GM12801 (cell line): ENCODE data around the gene KDM7A.
A peak's percentile ranks its signal among the peaks of the same experiment; 100 is the strongest.

Experiments
- TF ChIP-seq, protein P1 (sequence below): IDR thresholded peaks from one replicate; pipeline ENCODE4 v1.5.1; 2011; ENCODE audit warnings: control low read depth; ENCODE audit not compliant: insufficient read length; ENCODE audit errors: extremely low read depth

KDM7A gene

DNA sequence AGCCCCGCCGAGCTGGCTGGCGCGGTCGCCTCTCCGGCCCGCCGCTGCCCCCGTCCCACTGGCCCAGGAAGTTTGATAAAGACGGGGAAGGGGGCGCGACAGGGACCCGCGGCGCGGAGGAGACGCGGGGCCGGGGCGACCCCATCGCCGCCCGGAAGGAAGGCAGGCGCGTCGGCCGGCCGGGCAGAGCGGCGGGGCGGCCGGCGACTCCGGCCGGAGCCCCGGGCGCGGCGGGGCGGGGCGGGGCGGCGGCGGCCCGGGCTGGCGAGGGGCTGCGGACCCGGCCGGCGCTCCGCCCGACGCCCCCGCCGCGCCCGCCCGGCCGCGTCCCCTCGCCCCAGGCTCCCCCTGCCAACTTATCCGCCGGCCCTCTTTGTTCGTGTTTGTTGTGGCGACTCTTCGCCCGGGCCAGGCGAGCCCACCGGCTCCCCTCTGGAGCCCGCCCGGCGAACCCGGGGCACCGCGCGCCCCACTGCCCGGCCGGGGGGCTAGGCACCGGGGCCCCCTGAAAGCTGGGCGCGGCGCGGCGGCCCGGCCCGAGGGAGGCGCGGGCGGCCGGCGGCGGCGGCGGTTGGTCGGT, 571 bp downstream of the KDM7A start:
- TF ChIP-seq, protein P1, sequence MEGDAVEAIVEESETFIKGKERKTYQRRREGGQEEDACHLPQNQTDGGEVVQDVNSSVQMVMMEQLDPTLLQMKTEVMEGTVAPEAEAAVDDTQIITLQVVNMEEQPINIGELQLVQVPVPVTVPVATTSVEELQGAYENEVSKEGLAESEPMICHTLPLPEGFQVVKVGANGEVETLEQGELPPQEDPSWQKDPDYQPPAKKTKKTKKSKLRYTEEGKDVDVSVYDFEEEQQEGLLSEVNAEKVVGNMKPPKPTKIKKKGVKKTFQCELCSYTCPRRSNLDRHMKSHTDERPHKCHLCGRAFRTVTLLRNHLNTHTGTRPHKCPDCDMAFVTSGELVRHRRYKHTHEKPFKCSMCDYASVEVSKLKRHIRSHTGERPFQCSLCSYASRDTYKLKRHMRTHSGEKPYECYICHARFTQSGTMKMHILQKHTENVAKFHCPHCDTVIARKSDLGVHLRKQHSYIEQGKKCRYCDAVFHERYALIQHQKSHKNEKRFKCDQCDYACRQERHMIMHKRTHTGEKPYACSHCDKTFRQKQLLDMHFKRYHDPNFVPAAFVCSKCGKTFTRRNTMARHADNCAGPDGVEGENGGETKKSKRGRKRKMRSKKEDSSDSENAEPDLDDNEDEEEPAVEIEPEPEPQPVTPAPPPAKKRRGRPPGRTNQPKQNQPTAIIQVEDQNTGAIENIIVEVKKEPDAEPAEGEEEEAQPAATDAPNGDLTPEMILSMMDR = no peak

DNA sequence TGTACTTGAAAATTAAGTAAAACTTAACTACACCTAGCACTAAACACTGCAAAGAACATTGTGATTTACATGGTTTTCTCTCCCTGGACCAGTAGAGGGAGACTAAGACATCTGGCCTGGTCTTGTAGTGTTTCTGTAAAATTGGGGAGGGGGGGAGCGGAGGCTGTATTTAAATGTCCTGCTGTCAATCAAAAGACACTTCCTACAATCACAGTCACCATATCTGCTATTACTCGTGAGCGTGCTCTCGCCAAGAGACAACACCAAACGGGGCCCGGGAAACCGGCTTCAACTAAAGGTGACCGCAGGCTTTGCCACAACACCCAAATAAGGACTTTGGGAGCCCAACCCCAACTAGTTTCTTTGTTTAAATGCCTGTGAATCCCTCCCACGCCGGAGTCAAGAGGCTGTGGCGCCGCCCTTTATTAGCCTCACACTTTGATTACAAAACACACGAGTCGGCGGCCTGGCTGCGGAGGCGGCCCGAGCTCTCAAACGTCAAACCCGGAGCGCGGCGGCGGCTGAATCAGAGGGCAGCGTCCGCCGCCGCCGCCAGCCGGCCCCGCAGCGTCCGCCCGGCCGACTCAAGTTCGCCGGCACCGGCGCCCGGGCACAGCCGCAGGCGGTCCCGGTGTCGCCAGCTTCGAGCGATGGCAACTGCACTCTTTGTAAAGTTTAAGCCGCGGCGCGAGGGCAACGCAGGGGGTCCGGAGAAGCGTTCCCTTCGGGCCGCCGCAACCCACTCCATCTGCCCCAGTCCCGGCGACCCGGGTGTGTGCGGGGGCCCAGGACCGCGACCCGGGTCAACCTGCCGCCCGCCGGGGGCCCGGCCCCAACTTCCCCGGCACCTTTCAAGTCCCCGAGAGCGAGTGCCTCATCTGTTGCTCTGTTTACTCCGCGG, 1.3 kb downstream of the KDM7A start:
- TF ChIP-seq, protein P1 = peak; percentile 53

DNA sequence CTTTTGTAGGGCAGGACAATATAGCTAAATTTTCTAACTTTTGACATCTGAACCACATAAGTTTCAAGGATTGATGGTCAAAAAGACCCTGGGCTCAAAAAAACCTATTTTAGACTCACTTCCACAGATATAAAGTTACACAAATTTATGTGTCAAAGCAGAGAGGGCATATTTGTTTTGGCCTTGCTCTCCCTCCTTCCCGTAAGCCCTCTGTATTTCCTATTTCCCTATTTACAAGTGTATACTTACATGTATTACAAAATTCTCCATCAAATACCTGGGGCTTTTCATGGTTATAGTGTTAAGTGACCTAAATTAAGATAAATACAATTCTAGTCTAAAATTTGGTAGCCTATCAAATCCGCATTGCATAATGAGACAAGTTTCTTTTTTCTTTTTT, 2.6 kb downstream of the KDM7A start:
- TF ChIP-seq, protein P1 = no peak

DNA sequence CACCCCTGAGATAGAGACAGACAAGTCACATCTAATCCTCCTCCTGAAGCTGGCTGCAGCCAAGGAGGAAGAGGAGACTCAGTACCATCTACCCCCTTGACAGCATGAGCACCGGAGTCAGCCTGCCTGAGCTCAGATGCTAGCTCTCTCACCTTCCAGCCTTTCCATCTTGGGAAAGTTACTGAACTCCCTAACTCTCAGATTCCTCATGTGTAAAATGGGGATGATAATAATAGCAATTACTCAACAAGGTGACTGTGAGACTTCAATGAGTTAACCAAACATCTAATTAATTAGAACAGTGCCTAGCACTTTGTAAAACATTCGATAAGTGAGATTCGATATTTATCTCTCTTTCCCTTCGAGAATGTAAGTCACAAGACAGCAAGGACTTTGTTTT, 6.4 kb downstream of the KDM7A start:
- TF ChIP-seq, protein P1 = no peak

DNA sequence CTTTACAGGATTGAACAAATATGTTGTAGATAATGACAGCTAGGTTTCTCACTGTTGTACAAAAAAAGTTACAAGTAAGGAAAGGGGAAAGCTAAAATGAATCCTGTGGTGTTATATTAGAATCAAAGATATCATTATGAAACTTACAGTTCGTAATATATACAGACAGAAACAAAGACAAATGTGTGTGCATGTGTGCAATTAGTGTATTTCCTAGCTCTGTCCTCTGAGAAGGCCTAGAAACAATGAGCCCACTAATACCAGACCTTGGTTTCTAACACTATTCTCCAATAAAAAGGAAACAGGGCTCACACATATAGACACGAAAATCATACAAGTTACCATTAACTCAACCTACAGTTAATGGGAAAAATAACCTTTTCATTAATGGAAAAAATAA, 8.0 kb downstream of the KDM7A start:
- TF ChIP-seq, protein P1 = no peak

DNA sequence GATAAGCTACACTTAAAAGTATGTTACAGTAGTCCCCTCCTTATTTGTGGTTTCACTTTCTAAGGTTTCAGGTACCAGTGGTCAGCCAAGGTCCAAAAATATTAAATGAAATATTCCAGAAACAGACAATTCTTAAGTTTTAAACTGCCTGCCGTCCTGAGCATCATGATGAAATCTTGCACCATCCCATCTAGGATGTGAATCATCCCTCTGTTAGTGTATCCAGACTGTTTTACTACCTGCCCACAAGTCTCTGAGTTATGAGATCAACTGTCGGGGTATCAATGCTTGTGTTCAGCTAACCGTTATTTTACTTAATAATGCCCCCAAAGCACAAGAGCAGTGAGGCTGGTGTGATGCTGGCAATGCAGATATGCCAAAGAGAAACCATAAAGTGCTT, 11.4 kb downstream of the KDM7A start:
- TF ChIP-seq, protein P1 = no peak

DNA sequence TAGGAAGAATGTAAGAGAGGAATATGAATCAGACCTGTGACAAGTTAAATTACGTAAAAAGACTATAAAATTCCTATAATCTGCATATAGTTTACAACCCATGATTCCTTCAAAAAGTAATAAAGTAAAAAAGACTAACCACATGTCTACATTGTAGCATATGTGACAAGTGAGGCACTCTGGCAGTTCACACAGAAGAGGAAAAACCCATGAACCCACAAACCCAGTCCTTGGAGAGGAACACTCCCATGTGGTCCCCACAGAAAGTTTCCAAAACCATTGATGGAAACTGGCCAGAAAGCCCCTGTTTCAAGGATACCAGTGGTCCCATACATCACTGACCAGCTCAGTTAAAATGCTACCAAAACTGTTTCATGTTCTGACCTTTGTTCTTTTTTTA, 15.7 kb downstream of the KDM7A start:
- TF ChIP-seq, protein P1 = no peak
